ENCODE results near the gene CHP1.
"Not testable (repeated sequence)": the region's sequence is repeated elsewhere in the genome, so short reads cannot be mapped to it uniquely, and the experiment has no call there.

The CHP1 gene

DNA sequence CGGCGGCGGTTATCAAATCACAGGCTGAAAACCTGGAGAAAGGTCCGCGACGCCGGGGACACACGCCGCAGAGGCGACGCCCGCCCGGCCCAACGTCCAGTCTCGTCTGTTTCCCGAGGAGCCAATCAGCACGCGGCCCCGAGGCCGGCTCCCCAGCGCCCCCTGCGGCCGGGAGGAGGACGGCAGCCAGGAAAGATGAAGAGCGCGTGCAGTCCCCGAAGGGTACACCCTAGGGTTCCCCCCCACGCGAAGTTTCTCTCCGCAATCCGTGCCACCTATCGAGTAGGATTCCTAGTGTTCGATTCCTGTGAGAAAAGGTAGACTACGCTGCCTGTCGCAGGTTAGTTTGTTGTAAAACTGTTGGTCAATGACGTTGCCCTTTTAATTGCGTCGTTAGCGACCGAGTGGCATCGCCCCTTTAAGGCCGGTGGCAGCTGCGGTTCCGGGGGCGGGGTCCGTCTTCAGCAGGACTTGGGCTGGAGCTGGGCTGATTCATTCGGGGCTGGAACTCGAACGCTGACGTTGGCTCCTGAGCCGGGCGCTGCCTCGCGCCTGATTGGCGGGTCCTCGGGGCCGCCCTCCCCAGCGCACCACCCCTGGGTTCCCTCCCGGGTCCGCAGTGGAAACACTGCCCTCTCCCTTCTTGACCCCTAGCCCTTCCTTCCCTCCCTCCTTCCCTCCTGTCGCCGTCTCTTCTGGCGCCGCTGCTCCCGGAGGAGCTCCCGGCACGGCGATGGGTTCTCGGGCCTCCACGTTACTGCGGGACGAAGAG is at the start of gene CHP1, which contains the start of gene EXD1:
Gene CHP1, plus strand, starts transcription at position 619 of the 772 bp plus-strand sequence. Its CDS starts 115 bp downstream, at position 734.
Gene EXD1, minus strand, starts transcription at position 108 of the 772 bp plus-strand sequence. CDS start 4,182 bp downstream, outside the sequence.
- no peak for TF ChIP-seq ZNF274 (IDR thresholded peaks at IDR 0.05; ENCODE audit: low read depth, low read length)
- peak within 1 kb of the TSS; percentile 91 for H3K4me3 ChIP-seq (ENCODE audit: low read length)

DNA sequence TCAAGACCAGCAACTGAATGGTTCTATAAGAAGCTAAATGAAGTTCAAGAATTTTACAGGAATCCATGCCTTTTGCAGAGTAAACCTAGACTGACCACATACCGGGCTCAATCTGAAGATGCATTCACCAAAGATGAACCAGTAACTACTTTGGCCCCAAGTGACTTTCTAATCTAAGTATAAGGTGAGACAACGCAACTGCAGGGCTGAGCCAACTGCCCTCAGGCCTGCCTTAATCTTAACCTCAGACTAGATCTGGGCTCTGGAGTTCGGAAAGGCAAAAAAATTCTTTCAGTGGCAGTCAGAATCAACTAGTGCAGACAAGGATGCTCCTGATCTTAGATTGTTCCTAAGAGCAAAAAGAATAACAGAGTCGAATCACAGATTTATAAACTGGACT is 48.8 kb upstream of the CHP1 start:
- no peak for TF ChIP-seq ZNF274 (IDR thresholded peaks at IDR 0.05; ENCODE audit: low read depth, low read length)
- no peak overlapping the region for H3K4me3 ChIP-seq (ENCODE audit: low read length)

DNA sequence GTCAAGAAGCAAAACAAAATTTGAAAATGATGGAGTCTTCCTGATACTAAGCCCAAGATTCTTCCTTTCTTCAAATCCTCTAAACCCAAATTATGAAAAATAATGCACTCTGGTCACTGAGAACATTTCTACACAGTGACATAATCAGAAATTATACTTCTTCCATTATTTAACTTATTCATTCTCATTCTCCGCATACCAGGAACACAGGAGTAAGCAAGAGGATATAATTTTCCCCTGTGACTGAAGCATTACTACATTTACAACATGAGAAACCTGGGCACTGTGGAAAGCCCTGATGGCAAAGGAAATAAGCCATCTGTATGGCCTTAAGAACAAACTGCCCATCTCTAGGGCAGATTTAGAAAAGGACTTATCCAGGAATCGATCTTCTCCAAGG is 47.5 kb upstream of the CHP1 start:
- no peak for TF ChIP-seq ZNF274 (IDR thresholded peaks at IDR 0.05; ENCODE audit: low read depth, low read length)
- no peak overlapping the region for H3K4me3 ChIP-seq (ENCODE audit: low read length)

GRCh38 chr15:41194444-41194843 is 36.6 kb upstream of the CHP1 start:
- no peak for TF ChIP-seq ZNF274 (IDR thresholded peaks at IDR 0.05; ENCODE audit: low read depth, low read length)
- H3K4me3 ChIP-seq (ENCODE audit: low read length) = no peak overlapping the region

DNA sequence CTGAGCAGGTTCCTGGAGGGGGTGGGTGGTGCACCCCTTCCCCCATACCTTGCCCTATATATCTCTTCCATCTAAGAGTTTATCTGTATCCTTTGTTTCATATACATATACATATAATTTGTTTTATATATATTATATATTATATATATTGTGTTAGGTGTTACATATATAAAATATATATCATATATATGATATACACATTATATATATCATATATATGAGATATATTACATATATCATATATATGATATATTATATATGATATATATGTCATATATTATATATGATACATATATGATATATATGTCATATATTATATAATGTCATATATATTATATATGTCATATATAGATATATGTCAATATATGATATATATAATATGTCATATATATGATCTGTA is 31.6 kb upstream of the CHP1 start:
- TF ChIP-seq ZNF274 (IDR thresholded peaks at IDR 0.05; ENCODE audit: low read depth, low read length) = no peak

DNA sequence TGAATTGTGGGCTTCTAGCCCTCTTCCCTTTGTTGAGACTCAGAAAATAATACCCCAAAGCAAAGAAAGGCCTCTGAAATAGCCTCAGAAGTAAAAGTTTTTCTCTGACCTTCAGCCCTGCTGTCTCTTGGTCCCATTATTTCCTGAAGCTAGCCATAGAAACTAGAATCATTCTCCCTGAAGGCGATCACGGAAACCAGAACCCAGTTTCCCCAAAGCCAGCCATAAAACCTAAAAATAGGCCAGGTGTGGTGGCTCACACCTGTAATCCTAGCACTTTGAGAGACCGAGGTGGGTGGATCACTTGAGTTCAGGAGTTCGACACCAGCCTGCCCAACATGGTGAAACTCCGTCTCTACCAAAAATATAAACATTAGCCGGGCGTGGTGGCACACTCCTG is 27.7 kb upstream of the CHP1 start:
- TF ChIP-seq ZNF274 (IDR thresholded peaks at IDR 0.05; ENCODE audit: low read depth, low read length) = no peak
- no peak overlapping the region for H3K4me3 ChIP-seq (ENCODE audit: low read length)

More for the DNA sequence above, 31.6 kb upstream of the CHP1 start:
- no peak overlapping the region for H3K4me3 ChIP-seq (ENCODE audit: low read length)

DNA sequence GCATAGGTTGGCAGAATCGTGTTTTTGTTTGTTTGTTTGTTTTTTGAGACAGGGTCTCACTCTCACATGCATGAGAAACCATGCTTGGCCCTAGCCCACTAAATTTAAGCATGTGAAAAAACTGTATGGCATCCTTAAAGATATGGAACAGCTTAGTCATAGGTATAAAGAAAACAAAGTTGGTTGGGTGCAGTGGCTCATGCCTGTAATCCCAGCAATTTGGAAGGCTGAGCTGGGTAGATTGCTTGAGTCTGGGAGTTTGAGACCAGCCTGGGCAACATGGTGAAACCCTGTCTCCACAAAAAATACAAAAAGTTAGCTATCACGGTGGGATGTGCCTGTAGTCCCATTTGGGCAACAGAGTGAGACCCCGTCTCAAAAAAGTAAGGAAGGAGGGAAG is 25.8 kb upstream of the CHP1 start:
- no peak overlapping the region for H3K4me3 ChIP-seq (ENCODE audit: low read length)
- TF ChIP-seq ZNF274 (IDR thresholded peaks at IDR 0.05; ENCODE audit: low read depth, low read length) = no peak

DNA sequence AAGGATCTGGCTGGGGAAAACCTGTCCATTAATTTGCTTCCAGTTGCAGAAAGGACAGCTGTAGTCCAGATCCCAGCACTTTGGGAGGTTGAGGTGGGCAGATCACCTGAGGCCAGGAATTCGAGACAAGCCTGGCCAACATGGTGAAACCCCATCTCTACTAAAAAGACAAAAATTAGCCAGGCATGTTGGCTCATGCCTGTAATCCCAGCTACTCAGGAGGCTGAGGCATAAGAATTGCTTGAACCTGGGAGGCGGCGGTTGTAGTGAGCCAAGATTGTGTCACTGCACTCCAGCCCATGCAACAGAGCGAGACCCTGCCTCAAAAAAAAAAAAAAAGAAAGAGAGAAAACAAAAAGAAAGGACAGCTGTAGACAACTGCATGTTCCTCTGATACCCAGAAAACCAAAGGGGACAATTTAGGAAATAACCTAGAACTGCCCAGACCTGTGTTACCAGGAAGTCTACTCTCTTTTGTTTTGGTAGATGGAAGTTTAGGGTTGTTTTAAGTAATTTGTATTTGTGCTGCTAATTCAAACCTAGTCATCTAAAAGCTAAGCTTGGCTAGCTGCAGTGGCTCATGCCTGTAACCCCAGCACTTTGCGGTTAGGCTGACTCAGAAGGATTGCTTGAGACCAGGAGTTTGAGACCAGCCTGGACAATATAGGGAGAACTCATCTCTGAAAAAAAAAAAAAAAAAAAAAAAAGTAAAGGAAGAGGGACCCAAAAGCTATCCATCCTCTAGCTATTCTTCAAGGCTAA is 23.2 kb upstream of the CHP1 start:
- no peak overlapping the region for H3K4me3 ChIP-seq (ENCODE audit: low read length)
- no peak for TF ChIP-seq ZNF274 (IDR thresholded peaks at IDR 0.05; ENCODE audit: low read depth, low read length)

DNA sequence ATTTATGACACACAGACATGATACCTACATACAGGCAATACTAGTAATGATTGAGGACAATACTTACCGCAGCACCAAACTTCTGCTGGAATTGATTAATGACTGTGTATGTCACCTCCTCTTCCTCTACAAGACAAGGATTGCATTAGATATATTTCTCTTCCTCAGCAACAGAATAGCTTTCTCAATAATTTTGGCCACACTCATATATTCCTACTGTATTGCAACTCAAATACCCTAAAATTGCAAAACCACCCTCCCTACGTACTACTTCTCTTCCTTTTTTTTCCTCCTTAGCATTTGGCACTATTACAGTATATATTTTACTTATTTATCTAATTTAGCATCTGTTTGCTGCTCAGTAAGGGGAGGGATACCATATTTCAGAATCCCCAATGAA is 15.4 kb upstream of the CHP1 start:
- TF ChIP-seq ZNF274 (IDR thresholded peaks at IDR 0.05; ENCODE audit: low read depth, low read length) = no peak
- no peak overlapping the region for H3K4me3 ChIP-seq (ENCODE audit: low read length)

GRCh38 chr15:41218851-41219250 is 12.2 kb upstream of the CHP1 start:
- no peak overlapping the region for H3K4me3 ChIP-seq (ENCODE audit: low read length)
- TF ChIP-seq ZNF274 (IDR thresholded peaks at IDR 0.05; ENCODE audit: low read depth, low read length) = no peak

DNA sequence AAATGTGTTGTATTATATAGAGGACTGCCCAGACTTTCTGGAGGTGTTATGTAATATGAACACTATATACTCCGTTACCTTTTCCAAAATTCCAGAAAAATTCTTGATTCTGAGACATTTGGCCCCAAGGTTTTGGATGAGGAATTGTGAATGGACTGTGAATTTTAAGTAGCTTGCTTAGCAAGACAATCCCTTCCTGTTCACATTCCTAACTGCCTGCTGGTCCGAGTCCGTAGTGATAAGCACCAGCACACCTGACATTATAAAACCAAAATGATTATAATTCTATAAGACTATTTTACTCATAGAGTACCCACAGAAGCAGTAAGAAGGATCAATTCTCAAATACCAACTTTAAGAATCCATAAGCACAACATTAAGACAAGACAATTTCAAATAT is 11.7 kb upstream of the CHP1 start:
- TF ChIP-seq ZNF274 (IDR thresholded peaks at IDR 0.05; ENCODE audit: low read depth, low read length) = no peak
- H3K4me3 ChIP-seq (ENCODE audit: low read length) = no peak overlapping the region

DNA sequence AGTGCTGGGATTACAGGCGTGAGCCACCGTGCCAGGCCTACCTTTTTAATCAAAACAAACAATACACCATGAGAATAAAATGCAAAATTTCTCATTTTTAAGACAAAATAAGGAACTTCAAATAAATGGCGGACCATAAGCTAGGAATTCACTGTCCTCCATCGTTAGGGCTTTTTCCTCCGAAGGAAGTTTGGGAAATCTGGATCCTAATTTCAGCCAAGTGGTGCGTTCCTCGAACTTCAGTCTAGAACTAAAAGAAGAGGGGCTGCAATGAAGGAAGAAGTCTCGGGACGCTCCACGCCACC is 771 bp upstream of the CHP1 start:
- peak overlapping the region; percentile 14; the same call in 1 of the 2 replicates for H3K4me3 ChIP-seq (ENCODE audit: low read length)
- no peak for TF ChIP-seq ZNF274 (IDR thresholded peaks at IDR 0.05; ENCODE audit: low read depth, low read length)

GRCh38 chr15:41231422-41232226 is 556 bp downstream of the CHP1 start:
- TF ChIP-seq ZNF274 (IDR thresholded peaks at IDR 0.05; ENCODE audit: low read depth, low read length) = no peak

DNA sequence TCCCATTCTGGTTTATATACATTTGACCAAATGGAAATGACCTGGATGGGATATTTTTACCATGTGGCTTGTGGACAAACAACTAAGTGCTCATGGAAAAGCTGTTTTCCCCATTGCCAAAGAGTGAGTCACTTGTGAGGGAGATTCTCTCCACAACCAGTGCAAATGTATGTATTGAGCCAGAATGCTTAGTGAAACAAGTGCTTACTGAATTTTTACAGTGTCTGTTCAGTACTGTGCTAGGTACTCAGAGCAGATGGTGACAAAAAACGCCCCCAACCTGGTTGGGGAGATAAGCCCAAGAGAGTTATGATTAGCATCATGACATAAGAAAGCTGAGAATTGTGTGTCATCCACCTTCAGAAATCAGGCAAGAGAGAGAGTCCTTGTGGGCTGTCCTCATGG is 2.3 kb downstream of the CHP1 start:
- no peak overlapping the region for H3K4me3 ChIP-seq (ENCODE audit: low read length)
- TF ChIP-seq ZNF274 (IDR thresholded peaks at IDR 0.05; ENCODE audit: low read depth, low read length) = no peak

More at GRCh38 chr15:41231422-41232226, 556 bp downstream of the CHP1 start:
- H3K4me3 ChIP-seq (ENCODE audit: low read length) = peak overlapping the region; percentile 91

GRCh38 chr15:41235228-41235627 is 4.2 kb downstream of the CHP1 start:
- not testable (repeated sequence) for H3K4me3 ChIP-seq (ENCODE audit: low read length)

All from GM08714 (cell line).